ENCODE measurements around the gene SFMBT2.
"Not testable (repeated sequence)": the region's sequence is repeated elsewhere in the genome, so short reads cannot be mapped to it uniquely, and the experiment has no call there.

SFMBT2 gene

GRCh38 chr10:7317786-7318446 is 92.9 kb downstream of the SFMBT2 start:
- no peak for DNase-seq

GRCh38 chr10:7316839-7317238 is 94.0 kb downstream of the SFMBT2 start:
- DNase-seq = no peak

- no peak for DNase-seq
These were observed 94.9 kb downstream of the SFMBT2 start for GRCh38 chr10:7315906-7316305.

- no peak for DNase-seq
These were observed 96.7 kb downstream of the SFMBT2 start for GRCh38 chr10:7314170-7314569.

- DNase-seq = no peak
These were observed 98.4 kb downstream of the SFMBT2 start for GRCh38 chr10:7312488-7312857.

GRCh38 chr10:7311850-7312487 is 98.9 kb downstream of the SFMBT2 start:
- not testable (repeated sequence) for DNase-seq

GRCh38 chr10:7311218-7311849 is 99.5 kb downstream of the SFMBT2 start:
- DNase-seq = no peak

GRCh38 chr10:7310076-7310475 is 100.8 kb downstream of the SFMBT2 start:
- DNase-seq = no peak

GRCh38 chr10:7308826-7309225 is 102.0 kb downstream of the SFMBT2 start:
- DNase-seq = no peak

- no peak for DNase-seq
These were observed 104.2 kb downstream of the SFMBT2 start for GRCh38 chr10:7306616-7307015.

- no peak for DNase-seq
These were observed 104.7 kb downstream of the SFMBT2 start for GRCh38 chr10:7306147-7306546.

- no peak for DNase-seq
These were observed 105.8 kb downstream of the SFMBT2 start for GRCh38 chr10:7305053-7305452.

- no peak for DNase-seq
These were observed 106.7 kb downstream of the SFMBT2 start for GRCh38 chr10:7304110-7304509.

- no peak for DNase-seq
These were observed 107.8 kb downstream of the SFMBT2 start for GRCh38 chr10:7302930-7303557.

- no peak for DNase-seq
These were observed 108.4 kb downstream of the SFMBT2 start for GRCh38 chr10:7302392-7302906.

- DNase-seq = no peak
These were observed 109.6 kb downstream of the SFMBT2 start for GRCh38 chr10:7301006-7301778.

GRCh38 chr10:7300384-7300971 is 110.4 kb downstream of the SFMBT2 start:
- DNase-seq = no peak

GRCh38 chr10:7299601-7300325 is 111.1 kb downstream of the SFMBT2 start:
- DNase-seq = not testable (repeated sequence)

GRCh38 chr10:7298495-7298894 is 112.3 kb downstream of the SFMBT2 start:
- no peak for DNase-seq

GRCh38 chr10:7297094-7297493 is 113.7 kb downstream of the SFMBT2 start:
- no peak for DNase-seq

GRCh38 chr10:7296648-7297047 is 114.2 kb downstream of the SFMBT2 start:
- no peak for DNase-seq

- DNase-seq = no peak
These were observed 114.8 kb downstream of the SFMBT2 start for GRCh38 chr10:7296076-7296475.

All from NCI-H1694 treated with DMSO at 0.1 percent for 48 hours (cell line).